HG03520 (cell line): ENCODE results near the gene NXPE1.
"Not testable (repeated sequence)": the region's sequence is repeated elsewhere in the genome, so short reads cannot be mapped to it uniquely, and the experiment has no call there.

Source experiments
- ATAC-seq: cut with Tn5 transposase; IDR thresholded peaks from one replicate; pipeline ENCODE4 v1.9.1; 2021; ENCODE audit warnings: mild to moderate bottlenecking, moderate library complexity; ENCODE audit not compliant: unreplicated experiment

Gene NXPE1

DNA sequence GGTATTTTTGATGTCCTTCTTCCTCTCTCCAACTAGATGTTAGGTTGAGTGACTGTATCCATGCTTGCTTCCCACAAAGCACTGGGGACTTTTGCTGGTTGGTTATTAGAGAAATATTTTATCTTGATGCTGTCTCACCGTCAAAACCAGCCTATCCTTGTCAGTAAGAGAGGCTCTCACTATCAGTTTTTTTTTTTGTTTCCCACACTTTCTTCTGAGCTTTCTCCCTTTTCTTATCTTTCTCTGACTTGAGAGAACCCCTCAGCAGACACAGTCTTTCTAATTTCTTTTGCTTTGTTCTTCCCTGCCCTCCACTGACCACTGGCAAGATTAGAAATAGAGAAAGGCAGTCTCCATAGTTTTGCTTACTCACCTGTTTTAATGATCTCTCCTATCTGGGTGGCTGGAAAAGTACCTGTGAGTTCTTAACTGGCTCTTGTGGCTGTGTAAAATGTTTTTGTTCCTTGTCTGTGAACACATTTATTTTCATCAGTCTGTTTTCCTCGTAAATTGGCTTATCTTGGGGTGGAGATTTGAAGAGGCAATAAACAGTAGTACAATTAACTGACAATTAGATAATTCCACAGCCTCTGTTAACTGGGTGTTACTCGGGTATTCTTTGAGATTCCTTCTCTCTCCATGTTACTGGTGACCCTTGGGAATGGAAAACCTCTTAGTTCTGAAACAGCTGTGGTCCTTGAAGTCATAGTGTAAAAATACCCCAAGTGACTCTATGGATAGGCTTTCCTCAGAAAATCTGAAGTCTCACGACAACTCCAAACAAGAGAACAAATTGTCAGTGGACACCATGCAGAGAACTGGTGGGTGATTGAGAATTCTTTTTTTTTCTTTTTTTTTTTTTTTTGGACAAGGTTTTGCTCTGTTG lies at the start of gene NXPE1:
Gene NXPE1 (minus strand): TSS at position 457 of the 886 bp plus-strand sequence. CDS start 8,680 bp downstream, outside the sequence.
- ATAC-seq, result no peak

GRCh38 chr11:114609429-114609828 lies 49.7 kb upstream of the NXPE1 start:
- ATAC-seq, result no peak

- not testable (repeated sequence) for ATAC-seq
Observed at GRCh38 chr11:114608605-114609004, 48.9 kb upstream of the NXPE1 start.

DNA sequence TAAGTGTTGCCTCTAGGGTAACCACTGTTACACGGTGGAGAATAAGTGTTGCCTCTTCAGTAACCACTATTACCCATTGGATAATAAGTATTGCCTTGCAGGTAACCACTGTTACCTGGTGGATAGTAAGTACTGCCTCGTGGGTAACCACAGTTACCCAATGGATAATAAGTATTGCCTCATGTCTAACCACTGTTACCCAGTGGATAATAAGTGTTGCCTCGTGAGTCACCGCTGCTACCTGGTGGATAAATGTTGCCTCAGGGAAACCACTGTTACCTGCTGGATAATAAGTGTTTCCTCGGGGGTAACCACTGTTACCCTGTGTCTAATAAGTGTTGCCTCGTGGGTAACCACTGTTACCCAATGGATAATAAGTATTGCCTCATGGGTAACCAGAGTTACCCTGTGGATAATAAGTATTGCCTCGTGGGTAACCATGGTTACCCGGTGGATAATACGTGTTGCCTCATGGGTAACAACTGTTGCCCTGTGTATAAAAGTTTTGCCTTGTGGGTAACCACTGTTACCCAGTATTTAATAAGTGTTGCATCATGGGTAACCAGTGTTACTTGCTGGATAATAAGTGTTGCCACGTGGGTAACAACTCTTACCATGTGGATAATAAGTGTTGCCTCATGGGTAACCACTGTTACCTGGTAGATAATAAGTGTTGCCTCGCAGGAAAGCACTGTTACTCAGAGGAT lies 48.2 kb upstream of the NXPE1 start:
- no peak for ATAC-seq

GRCh38 chr11:114606802-114607075 lies 47.1 kb upstream of the NXPE1 start:
- not testable (repeated sequence) for ATAC-seq

GRCh38 chr11:114606003-114606801 lies 46.5 kb upstream of the NXPE1 start:
- ATAC-seq, result no peak

- ATAC-seq, result no peak
Observed at GRCh38 chr11:114605370-114605769, 45.7 kb upstream of the NXPE1 start.

- no peak for ATAC-seq
Observed at GRCh38 chr11:114604886-114605285, 45.2 kb upstream of the NXPE1 start.

GRCh38 chr11:114604179-114604813 lies 44.6 kb upstream of the NXPE1 start:
- no peak for ATAC-seq

GRCh38 chr11:114603151-114603550 lies 43.5 kb upstream of the NXPE1 start:
- ATAC-seq, result not testable (repeated sequence)

- no peak for ATAC-seq
Observed at GRCh38 chr11:114598461-114598860, 38.8 kb upstream of the NXPE1 start.

DNA sequence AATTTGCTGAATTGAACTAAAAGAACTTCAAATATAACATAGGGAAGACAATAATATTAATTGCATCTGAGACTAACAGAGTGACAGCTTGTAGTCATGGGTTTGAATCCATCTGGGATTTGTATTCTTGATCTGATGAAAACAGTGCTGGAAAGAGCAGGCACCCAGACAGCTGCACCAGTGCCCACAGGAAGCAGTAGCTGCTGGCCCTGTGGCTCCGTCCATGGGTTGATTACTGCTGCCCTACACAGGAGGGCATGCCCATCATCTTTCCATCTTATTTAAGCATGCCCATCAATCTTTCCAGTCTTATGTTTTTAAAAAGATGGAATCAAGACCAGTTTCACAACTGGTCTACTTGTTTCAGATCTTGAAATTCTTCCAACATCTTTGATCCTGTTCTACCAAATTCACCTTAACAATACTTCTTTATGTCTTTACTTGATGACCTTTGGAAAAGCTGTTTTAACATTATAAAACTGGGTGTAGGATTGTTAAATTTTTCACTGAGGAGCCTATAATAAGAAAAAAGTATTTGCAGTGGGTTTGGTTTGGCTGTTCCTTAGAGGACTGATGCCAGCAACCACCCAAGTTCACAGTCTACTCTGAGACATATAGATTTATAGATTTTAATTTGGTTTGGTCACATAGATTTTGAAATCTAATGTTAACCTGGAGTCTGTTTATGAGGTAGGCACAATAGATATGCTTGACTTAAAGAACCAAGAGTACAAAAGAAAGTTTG lies 36.7 kb upstream of the NXPE1 start:
- ATAC-seq, result no peak

DNA sequence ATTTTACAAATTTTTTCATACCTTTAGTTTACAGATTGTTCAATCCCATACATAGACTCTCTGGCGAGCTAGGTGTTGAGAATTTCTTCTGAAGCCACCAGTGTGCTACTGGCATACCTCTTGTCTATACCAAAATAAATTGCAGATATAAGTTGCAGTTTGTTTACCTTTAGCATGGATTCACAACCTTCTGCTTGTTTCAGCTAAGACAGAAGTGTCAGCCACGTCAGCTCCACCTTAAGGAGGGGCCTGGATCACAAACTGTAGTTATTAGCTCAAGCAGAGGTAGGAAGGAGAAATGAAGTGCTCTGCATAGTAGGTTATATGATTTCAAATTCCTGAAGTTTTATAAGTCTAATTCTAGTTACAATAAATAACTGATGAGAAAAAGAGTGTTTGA lies 35.9 kb upstream of the NXPE1 start, which contains the start of gene NXPE4:
Gene NXPE4 (minus strand): TSS at position 216 of the 400 bp plus-strand sequence. CDS start 1,027 bp downstream, outside the sequence.
- ATAC-seq, result no peak

- ATAC-seq, result no peak
Observed at GRCh38 chr11:114594703-114595102, 35.0 kb upstream of the NXPE1 start.

DNA sequence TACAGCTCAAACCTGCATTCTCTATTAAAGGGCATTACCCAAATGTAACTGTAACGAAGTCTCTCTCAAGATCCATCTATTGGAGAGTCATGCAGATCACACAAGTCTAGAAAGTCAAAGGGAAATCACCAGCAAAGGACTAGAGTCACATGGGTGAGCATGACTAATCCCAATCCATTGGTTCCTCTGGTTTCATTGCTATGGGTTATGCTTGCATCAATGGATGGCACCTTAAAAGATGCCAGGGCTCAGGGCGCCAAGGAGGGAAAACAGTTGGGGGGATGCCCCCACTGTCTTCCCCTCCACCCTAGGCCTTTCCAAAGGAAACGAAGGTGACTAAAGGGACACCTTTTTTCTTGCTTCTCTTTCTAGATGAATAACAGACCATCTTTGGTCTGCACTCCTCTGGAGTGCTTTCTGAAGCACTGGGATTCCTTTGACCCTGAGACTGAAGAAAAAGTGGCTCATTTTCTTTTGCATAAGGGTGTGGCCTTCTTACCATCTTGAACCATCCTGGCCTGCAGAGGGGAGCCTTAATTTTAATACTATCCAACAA lies 27.8 kb upstream of the NXPE1 start:
- ATAC-seq, result no peak

DNA sequence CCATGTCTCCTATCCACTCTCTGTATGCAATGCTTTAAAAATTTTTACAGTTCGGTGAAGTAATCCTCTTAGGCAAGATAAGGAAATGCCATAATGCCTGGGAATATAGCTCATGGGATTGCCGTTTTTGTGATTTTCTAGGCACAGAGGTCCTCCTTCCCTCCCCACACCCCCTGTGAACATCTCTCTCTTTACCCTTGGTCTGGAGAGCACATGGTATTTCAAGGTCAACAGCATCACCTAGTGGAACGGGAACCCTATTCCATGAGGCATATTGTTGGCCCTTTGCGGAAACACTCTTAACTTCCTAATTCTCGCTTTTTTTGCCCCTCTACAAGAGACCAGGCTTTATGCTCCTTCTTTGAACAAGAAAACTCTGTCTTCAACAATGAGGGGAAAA lies 27.1 kb upstream of the NXPE1 start:
- ATAC-seq, result no peak

DNA sequence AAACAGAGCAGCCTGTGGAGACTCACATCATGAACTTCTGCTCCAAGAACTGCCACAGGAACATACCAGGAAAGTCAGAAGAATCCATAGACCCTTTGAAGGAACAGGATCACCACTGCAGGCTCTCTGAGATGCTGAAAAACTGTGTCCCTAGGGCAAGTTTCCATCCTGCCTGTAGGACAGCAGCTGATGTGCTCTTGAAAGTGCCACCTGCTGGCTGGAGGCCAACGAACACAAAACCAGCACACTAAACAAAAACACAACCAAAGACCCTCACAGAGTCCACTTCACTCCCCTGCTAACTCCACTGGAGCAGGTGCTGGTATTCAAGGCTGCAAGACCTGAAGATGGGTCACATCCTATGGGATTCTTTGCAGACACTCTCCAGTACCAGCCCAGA lies 12.0 kb upstream of the NXPE1 start:
- ATAC-seq, result no peak

GRCh38 chr11:114569801-114570200 lies 10.1 kb upstream of the NXPE1 start:
- ATAC-seq, result no peak

- no peak for ATAC-seq
Observed at GRCh38 chr11:114566276-114566675, 6.6 kb upstream of the NXPE1 start.

- no peak for ATAC-seq
Observed at GRCh38 chr11:114564831-114565230, 5.2 kb upstream of the NXPE1 start.
